Muscle layer of duodenum (tissue), 2 donors: ENCODE results near the gene NCKAP5.

ENCODE experiments used
- H3K27ac ChIP-seq: one replicate; pipeline ENCODE4 v1.7.0; 2013; ENCODE audit warnings: mild to moderate bottlenecking, low read length
- H3K27me3 ChIP-seq: one replicate; pipeline ENCODE4 v1.7.0; 2013; ENCODE audit warnings: low read depth, mild to moderate bottlenecking, control low read depth, low read length
- H3K36me3 ChIP-seq, 2 donors: one replicate each; pipeline ENCODE4 v1.7.0; 2013; ENCODE audit warnings: low read length in 2 of 2, control low read depth in 1 of 2, mild to moderate bottlenecking in 1 of 2; ENCODE audit not compliant: insufficient read depth in 2 of 2, control insufficient read depth in 1 of 2
- H3K4me1 ChIP-seq, 2 donors: one replicate each; pipeline ENCODE4 v1.7.0; 2013; ENCODE audit warnings: low read length in 2 of 2, mild to moderate bottlenecking in 2 of 2, control low read depth in 1 of 2, moderate library complexity in 1 of 2; ENCODE audit not compliant: insufficient read depth in 2 of 2, control insufficient read depth in 1 of 2
- H3K4me3 ChIP-seq, 2 donors: one replicate each; pipeline ENCODE4 v1.7.0; 2013; ENCODE audit warnings: low read length in 2 of 2, low read depth in 1 of 2, mild to moderate bottlenecking in 1 of 2
- H3K9me3 ChIP-seq, 2 donors: one replicate each; pipeline ENCODE4 v1.7.0; 2013; ENCODE audit warnings: low read length in 2 of 2, control low read depth in 1 of 2, mild to moderate bottlenecking in 1 of 2; ENCODE audit not compliant: control insufficient read depth in 1 of 2
- donor health status: healthy.

Gene NCKAP5

DNA sequence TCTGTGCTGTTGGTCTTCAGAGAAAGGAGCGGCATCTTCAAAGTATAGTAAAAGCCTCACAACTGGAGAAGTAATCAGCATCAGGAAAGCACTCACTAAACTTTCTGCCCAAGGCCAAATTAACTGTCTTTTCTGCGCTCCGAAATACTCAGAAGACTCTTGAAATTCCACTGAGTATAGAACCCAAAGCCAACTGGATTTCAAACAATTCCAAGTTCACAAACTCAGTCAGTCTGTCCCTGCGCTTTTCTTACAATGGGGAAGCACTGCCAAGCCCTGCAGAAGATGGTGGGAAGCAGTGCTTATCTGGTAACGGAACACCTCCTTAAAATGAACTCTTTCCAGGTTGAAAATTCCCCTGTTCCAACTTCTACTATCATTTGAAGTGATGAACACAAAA is 193.5 kb downstream of the NCKAP5 start:
- Histone ChIP-seq H3K4me3 (no peak overlapping the region), H3K9me3 (no peaks in the 10 kb centered on the region)

DNA sequence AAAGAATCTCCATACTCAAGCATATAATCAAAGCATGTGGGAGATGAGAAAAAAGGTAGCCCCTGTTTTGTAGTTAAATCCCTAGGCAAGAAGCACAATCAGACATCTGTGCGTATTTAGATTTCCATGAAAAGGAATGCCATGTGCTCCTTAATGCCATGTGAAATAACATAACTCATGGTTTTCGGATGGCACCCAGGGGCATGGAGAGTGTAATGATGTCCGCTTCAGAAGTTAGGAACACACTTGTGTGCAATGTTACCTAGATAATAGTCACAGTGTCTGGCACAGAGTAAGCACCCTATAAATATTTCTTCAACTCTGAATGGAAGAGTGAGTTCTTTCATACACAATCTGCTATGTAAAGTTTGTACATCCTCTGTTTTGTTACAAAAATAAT is 197.0 kb downstream of the NCKAP5 start:
- Histone ChIP-seq H3K4me1 (no peaks in the 10 kb centered on the region), H3K27me3 (no peaks in the 10 kb centered on the region), H3K27ac (no peak overlapping the region), H3K9me3 (no peaks in the 10 kb centered on the region), H3K4me3 (no peak overlapping the region), H3K36me3 (no peaks in the 10 kb centered on the region)

More for the DNA sequence above, 193.5 kb downstream of the NCKAP5 start:
- Histone ChIP-seq H3K36me3 (no peaks in the 10 kb centered on the region), H3K27ac (no peak overlapping the region), H3K27me3 (no peaks in the 10 kb centered on the region), H3K4me1 (no peaks in the 10 kb centered on the region)

GRCh38 chr2:133369901-133370658 is 198.2 kb downstream of the NCKAP5 start:
- Histone ChIP-seq H3K36me3 (no peaks in the 10 kb centered on the region), H3K4me3 (no peak overlapping the region), H3K27ac (no peak overlapping the region), H3K9me3 (no peaks in the 10 kb centered on the region), H3K4me1 (no peaks in the 10 kb centered on the region), H3K27me3 (no peaks in the 10 kb centered on the region)

DNA sequence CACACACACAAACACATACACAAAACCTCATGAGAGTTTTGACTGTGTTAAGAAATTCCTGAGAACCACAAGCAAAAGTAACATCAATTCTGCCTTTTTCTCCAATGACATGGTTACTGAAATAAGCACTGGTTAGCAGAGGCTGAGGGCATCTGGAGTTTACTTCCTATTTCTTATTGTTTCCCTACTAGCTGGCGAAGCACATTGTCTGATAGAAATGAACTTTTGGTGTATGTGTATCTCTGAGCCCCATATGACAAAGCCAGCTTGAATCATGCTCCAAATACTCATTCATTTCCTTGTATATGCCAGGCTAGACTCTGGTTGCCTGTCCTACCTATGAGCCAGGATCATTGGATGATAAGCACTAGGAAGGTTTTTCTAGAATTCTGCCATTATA is 203.1 kb downstream of the NCKAP5 start:
- Histone ChIP-seq H3K36me3 (no peaks in the 10 kb centered on the region), H3K27me3 (no peaks in the 10 kb centered on the region), H3K4me1 (no peaks in the 10 kb centered on the region), H3K4me3 (no peak overlapping the region), H3K9me3 (no peaks in the 10 kb centered on the region), H3K27ac (no peak overlapping the region)

GRCh38 chr2:133364636-133365035 is 203.6 kb downstream of the NCKAP5 start:
- no peaks in the 10 kb centered on the region for H3K4me1 ChIP-seq
- no peaks in the 10 kb centered on the region for H3K36me3 ChIP-seq
- H3K27me3 ChIP-seq, result no peaks in the 10 kb centered on the region
- H3K4me3 ChIP-seq, result no peak overlapping the region
- H3K9me3 ChIP-seq, result no peaks in the 10 kb centered on the region
- no peak overlapping the region for H3K27ac ChIP-seq

GRCh38 chr2:133363884-133364283 is 204.4 kb downstream of the NCKAP5 start:
- H3K4me3 ChIP-seq, result no peak overlapping the region
- no peaks in the 10 kb centered on the region for H3K4me1 ChIP-seq
- H3K36me3 ChIP-seq, result no peaks in the 10 kb centered on the region

GRCh38 chr2:133362061-133362476 is 206.2 kb downstream of the NCKAP5 start:
- Histone ChIP-seq H3K4me1 (no peaks in the 10 kb centered on the region), H3K9me3 (no peaks in the 10 kb centered on the region), H3K27me3 (no peaks in the 10 kb centered on the region), H3K4me3 (no peak overlapping the region), H3K36me3 (no peaks in the 10 kb centered on the region), H3K27ac (no peak overlapping the region)

More at GRCh38 chr2:133363884-133364283, 204.4 kb downstream of the NCKAP5 start:
- Histone ChIP-seq H3K9me3 (no peaks in the 10 kb centered on the region), H3K27ac (no peak overlapping the region), H3K27me3 (no peaks in the 10 kb centered on the region)

DNA sequence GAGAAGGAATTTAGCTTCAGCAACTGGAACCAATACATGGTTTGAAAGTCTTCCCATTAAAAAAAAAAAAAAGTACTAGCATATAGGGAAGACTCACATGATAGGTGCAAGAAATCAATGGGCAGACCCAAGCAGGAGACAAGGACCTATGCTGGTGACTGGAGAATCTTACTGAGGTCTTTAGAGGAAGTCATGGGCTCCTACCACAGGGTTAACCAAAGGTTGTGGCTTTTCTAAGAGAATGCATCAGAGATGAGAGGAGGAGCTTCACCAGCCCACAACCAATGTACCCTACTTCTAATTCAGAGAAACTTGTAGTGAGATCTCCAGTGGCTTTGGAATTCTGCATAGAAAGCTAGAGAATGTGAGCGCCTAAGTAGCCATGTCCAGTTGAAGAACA is 207.4 kb downstream of the NCKAP5 start:
- H3K9me3 ChIP-seq, result no peaks in the 10 kb centered on the region
- no peak overlapping the region for H3K4me3 ChIP-seq
- no peaks in the 10 kb centered on the region for H3K4me1 ChIP-seq
- no peaks in the 10 kb centered on the region for H3K36me3 ChIP-seq
- H3K27ac ChIP-seq, result no peak overlapping the region
- no peaks in the 10 kb centered on the region for H3K27me3 ChIP-seq

DNA sequence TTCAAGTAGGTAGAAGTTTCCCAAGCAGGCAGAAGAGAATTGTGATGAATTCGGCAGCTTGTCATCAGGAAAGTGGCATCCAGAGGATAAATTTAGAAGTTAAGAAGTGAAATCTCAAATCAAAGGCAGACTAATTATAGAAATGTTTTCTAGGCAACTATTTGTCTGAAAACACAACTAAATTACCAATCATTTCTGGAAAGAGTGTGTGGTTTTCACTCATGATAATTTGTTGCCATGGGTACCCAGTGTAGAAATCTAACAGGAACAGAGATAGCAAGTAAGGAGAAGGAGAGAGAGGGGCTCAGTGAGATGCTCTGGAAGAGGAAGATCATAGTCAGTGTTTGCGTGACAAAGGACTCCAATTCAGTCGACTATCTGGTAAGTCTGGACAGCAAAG is 208.1 kb downstream of the NCKAP5 start:
- H3K36me3 ChIP-seq, result no peaks in the 10 kb centered on the region
- H3K4me1 ChIP-seq, result no peaks in the 10 kb centered on the region
- no peaks in the 10 kb centered on the region for H3K9me3 ChIP-seq
- no peaks in the 10 kb centered on the region for H3K27me3 ChIP-seq
- H3K4me3 ChIP-seq, result no peak overlapping the region
- no peak overlapping the region for H3K27ac ChIP-seq

GRCh38 chr2:133352719-133353118 is 215.5 kb downstream of the NCKAP5 start:
- H3K27ac ChIP-seq, result no peak overlapping the region
- no peaks in the 10 kb centered on the region for H3K36me3 ChIP-seq
- H3K4me3 ChIP-seq, result no peak overlapping the region
- H3K9me3 ChIP-seq, result no peaks in the 10 kb centered on the region
- H3K4me1 ChIP-seq, result no peaks in the 10 kb centered on the region
- no peaks in the 10 kb centered on the region for H3K27me3 ChIP-seq

- H3K27me3 ChIP-seq, result no peaks in the 10 kb centered on the region
- no peak overlapping the region for H3K4me3 ChIP-seq
- no peaks in the 10 kb centered on the region for H3K4me1 ChIP-seq
- no peaks in the 10 kb centered on the region for H3K36me3 ChIP-seq
- H3K27ac ChIP-seq, result no peak overlapping the region
- H3K9me3 ChIP-seq, result no peaks in the 10 kb centered on the region
Measured at GRCh38 chr2:133346654-133347053, 221.6 kb downstream of the NCKAP5 start.

DNA sequence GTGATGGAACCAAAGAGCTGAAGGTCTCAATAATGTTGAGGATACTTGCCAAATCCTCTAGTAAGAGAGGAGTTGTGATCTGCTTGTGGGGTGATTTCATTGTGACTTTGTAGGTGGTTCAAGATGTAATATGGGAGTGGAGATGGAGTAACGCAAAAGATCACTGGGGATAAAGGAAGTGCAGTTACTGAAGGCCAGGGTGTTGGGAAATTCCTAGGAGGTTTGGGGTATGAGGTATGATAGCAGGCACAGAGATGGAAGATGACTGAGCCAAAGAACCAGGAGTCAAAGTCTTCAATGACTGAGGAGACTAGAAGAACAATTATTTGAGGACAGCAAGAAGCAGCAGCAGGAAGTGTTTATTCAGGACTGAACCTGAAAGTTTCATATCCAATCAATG is 222.6 kb downstream of the NCKAP5 start:
- H3K4me1 ChIP-seq, result no peaks in the 10 kb centered on the region
- no peak overlapping the region for H3K4me3 ChIP-seq
- no peak overlapping the region for H3K27ac ChIP-seq
- H3K9me3 ChIP-seq, result no peaks in the 10 kb centered on the region
- H3K27me3 ChIP-seq, result no peaks in the 10 kb centered on the region
- H3K36me3 ChIP-seq, result no peaks in the 10 kb centered on the region
